Activated CD8-positive, alpha-beta T cell treated with anti-CD3 and anti-CD28 coated beads for 36 hours (primary cell): ENCODE results near the gene MTTP. TPM values are rescaled to one million over a fixed set of nuclear protein-coding genes. Genes with fewer than 3 reads are reported as not detected.

Source experiments
- ATAC-seq: fragments of 200-7000 bp; cut with Tn5 transposase; one replicate; pipeline ENCODE4 v1.10.0; 2021; ENCODE audit warnings: mild to moderate bottlenecking, moderate library complexity
- CTCF ChIA-PET: fragments of 350-600 bp; sonication (Branson Sonifier 250); formaldehyde crosslinking; loops from one replicate; lab custom pipeline; 2021; ENCODE audit warnings: antibody characterized with exemption; lab: Charles Lee
- POLR2A ChIA-PET: fragments of 350-600 bp; sonication (Branson Sonifier 250); formaldehyde crosslinking; loops from one replicate; lab custom pipeline; 2021; ENCODE audit warnings: antibody characterized with exemption; lab: Charles Lee
- DNase-seq: peaks from one replicate; pipeline ENCODE4 v3.0.0-alpha.2; 2020
- H3K27ac Mint-ChIP-seq: one replicate; pipeline ENCODE4 v1.8.0; 2021; ENCODE audit warnings: mild to moderate bottlenecking, mixed read lengths
- H3K27me3 Mint-ChIP-seq: one replicate; pipeline ENCODE4 v1.8.0; 2021; ENCODE audit warnings: mixed read lengths
- H3K36me3 Mint-ChIP-seq: one replicate; pipeline ENCODE4 v1.8.0; 2021; ENCODE audit warnings: low read depth, mixed read lengths
- H3K4me1 Mint-ChIP-seq: one replicate; pipeline ENCODE4 v1.8.0; 2021; ENCODE audit warnings: low read depth, mixed read lengths
- H3K4me3 Mint-ChIP-seq: one replicate; pipeline ENCODE4 v1.8.0; 2021; ENCODE audit warnings: mild to moderate bottlenecking, moderate library complexity, mixed read lengths
- H3K9me3 Mint-ChIP-seq: one replicate; pipeline ENCODE4 v1.8.0; 2021; ENCODE audit warnings: mixed read lengths
- CTCF ChIP-seq: fragments of 200-600 bp; IDR thresholded peaks from one replicate; pipeline ENCODE4 v1.8.0; 2022; ENCODE audit warnings: antibody characterized with exemption, mild to moderate bottlenecking
- intact Hi-C: fragments of 100-400 bp; cut with micrococcal nuclease; formaldehyde crosslinking; loops from one replicate; pipeline ENCODE4 v1.10.0; 2022
- total RNA-seq, 2 experiments: library from RNA; stranded (reverse); gene quantifications; one replicate each; pipeline ENCODE4 v1.2.3, GENCODE V29; 2021

The MTTP gene
- total RNA-seq, 2 experiments from 2014 or later = 0.45 to 0.59 TPM

GRCh38 chr4:99642725-99643489 is 68.3 kb downstream of the MTTP start:
- no peaks in the 10 kb centered on the region for H3K36me3 Mint-ChIP-seq
- no peak overlapping the region for H3K4me3 Mint-ChIP-seq
- H3K9me3 Mint-ChIP-seq = no peaks in the 10 kb centered on the region
- intact Hi-C loops = no loop called here
- TF ChIP-seq CTCF = no peak
- no peak overlapping the region for H3K27ac Mint-ChIP-seq
- ChIA-PET POLR2A (no interaction called here), CTCF (no interaction called here)
- H3K27me3 Mint-ChIP-seq = peaks cover 4% of the 10 kb centered on the region
- H3K4me1 Mint-ChIP-seq = no peaks in the 10 kb centered on the region
- no peak for DNase-seq
- no peak for ATAC-seq

- POLR2A ChIA-PET = no interaction called here
- no peak overlapping the region for H3K4me3 Mint-ChIP-seq
- intact Hi-C loops = no loop called here
These were observed 69.8 kb downstream of the MTTP start for GRCh38 chr4:99644453-99644852.

GRCh38 chr4:99645036-99645435 is 70.4 kb downstream of the MTTP start:
- H3K27me3 Mint-ChIP-seq = peaks cover 3% of the 10 kb centered on the region

More at GRCh38 chr4:99644453-99644852, 69.8 kb downstream of the MTTP start:
- no peak for TF ChIP-seq CTCF
- DNase-seq (no peak), ATAC-seq (no peak)
- H3K27me3 Mint-ChIP-seq = peaks cover 4% of the 10 kb centered on the region
- CTCF ChIA-PET = interaction anchor here (1.2 kb wide), 1 partner anchor 228 kb away, joined by 3 read pairs; no protein-coding TSS in a partner anchor
- H3K4me1 Mint-ChIP-seq = no peaks in the 10 kb centered on the region
- no peak overlapping the region for H3K27ac Mint-ChIP-seq
- no peaks in the 10 kb centered on the region for H3K9me3 Mint-ChIP-seq
- H3K36me3 Mint-ChIP-seq = no peaks in the 10 kb centered on the region

GRCh38 chr4:99645638-99646037 is 71.0 kb downstream of the MTTP start:
- DNase-seq (no peak), ATAC-seq (no peak)
- ChIA-PET CTCF (no interaction called here), POLR2A (no interaction called here)
- Mint-ChIP-seq H3K4me3 (no peak overlapping the region), H3K36me3 (no peaks in the 10 kb centered on the region), H3K27ac (no peak overlapping the region), H3K27me3 (peaks cover 1% of the 10 kb centered on the region), H3K9me3 (no peaks in the 10 kb centered on the region), H3K4me1 (no peaks in the 10 kb centered on the region)
- no peak for TF ChIP-seq CTCF
- intact Hi-C loops = no loop called here

More at GRCh38 chr4:99645036-99645435, 70.4 kb downstream of the MTTP start:
- ChIA-PET POLR2A (no interaction called here), CTCF (no interaction called here)
- intact Hi-C loops = no loop called here
- TF ChIP-seq CTCF = no peak
- no peak for DNase-seq
- Mint-ChIP-seq H3K4me3 (no peak overlapping the region), H3K36me3 (no peaks in the 10 kb centered on the region), H3K9me3 (no peaks in the 10 kb centered on the region), H3K27ac (no peak overlapping the region), H3K4me1 (no peaks in the 10 kb centered on the region)
- ATAC-seq = no peak

GRCh38 chr4:99647071-99647470 is 72.4 kb downstream of the MTTP start:
- Mint-ChIP-seq H3K9me3 (no peaks in the 10 kb centered on the region), H3K27me3 (peaks cover 1% of the 10 kb centered on the region), H3K4me3 (no peak overlapping the region), H3K4me1 (no peaks in the 10 kb centered on the region), H3K27ac (no peak overlapping the region), H3K36me3 (no peaks in the 10 kb centered on the region)
- intact Hi-C loops = no loop called here
- ChIA-PET CTCF (no interaction called here), POLR2A (no interaction called here)
- no peak for TF ChIP-seq CTCF
- ATAC-seq = no peak
- no peak for DNase-seq
